NCI-H1417 (cell line): ENCODE data around the gene STING1.
"Not testable (repeated sequence)": the region's sequence is repeated elsewhere in the genome, so short reads cannot be mapped to it uniquely, and the experiment has no call there.

Experiments
- DNase-seq, 3 experiments: peaks; one replicate each; lab custom pipeline; 2025; lab: John Stamatoyannopoulos, UW

Gene STING1

DNA sequence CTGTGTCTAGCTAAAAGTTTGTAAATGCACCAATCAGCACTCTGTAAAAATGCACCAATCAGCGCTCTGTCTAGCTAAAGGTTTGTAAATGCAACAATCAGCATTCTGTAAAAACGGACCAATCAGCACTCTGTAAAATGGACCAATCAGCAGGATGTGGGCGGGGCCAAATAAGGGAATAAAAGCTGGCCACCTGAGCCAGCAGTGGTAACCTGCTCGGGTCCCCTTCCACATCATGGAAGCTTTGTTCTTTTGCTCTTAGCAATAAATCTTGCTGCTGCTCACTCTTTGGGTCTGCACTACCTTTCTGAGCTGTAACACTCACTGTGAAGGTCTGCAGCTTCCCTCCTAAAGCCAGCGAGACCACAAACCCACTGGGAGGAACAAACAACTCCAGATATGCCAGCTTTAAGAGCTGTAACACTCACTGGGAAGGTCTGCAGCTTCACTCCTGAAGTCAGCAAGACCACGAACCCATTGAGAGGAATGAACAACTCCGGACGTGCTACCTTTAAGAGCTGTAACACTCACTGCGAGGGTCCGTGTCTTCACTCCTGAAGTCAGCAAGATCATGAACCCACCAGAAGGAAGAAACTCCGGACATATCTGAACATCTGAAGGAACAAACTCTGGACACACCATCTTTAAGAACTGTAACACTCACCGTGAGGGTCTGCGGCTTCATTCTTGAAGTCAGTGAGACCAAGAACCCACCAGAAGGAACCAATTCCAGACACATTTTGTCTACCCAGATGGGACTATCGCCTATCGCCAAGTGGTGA, 20.7 kb upstream of the STING1 start:
- not testable (repeated sequence) for DNase-seq

DNA sequence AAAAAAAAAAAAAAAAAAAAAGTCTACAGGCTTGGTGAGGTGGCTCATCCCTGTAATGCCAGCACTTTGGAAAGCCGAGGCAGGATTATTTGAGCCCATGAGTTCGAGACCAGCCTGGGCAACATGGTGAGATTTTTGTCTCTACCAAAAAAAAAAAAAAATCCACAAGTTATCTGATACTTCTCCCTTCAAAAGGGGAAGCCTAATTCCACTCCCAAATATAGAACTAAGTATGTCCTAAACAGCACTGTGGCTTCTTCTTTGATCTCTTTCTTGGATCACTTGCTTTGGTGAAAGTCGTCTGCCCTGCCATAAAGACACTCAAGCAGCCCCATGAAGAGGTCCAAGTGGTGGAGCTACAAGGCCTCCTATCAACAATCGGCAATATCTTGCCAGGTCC, 18.8 kb upstream of the STING1 start:
- DNase-seq, result no peak

DNA sequence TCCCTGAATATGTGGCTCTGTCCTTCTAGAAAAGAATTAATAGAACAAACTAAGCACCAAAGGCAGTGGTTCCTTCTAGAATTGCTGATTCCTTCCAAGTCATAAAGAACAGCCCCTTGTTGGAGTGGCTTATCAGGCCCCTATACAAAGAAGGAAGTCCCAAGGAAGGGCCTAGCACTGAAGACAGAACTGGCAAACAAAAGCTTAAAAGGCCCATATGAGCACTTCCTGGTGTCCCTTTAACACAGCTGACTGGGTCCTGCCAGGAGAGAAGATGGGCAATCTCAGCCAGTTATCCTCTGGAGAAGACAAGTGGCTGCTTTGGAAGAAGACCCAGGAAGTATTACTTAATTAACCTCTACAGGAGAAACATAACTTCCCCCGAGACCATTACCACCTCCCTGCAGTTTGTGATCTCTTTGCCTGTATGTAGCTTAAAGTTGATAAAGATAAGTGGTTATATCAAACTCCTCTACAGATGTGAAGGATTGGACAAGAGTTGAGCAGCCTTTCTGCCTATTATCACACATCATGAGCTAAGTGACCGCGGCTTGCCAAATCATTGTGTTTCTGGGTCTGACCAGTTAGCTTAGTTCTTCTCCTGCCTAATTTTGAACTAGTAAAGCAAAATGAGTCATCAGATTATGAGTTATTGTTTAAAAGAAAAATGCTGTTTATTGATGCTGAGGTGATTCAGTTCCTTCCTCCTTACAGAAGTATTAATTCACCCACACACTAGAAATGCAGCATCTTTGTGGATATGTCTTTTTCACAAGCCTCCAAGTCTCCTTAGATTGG, 13.3 kb upstream of the STING1 start:
- no peak for DNase-seq

DNA sequence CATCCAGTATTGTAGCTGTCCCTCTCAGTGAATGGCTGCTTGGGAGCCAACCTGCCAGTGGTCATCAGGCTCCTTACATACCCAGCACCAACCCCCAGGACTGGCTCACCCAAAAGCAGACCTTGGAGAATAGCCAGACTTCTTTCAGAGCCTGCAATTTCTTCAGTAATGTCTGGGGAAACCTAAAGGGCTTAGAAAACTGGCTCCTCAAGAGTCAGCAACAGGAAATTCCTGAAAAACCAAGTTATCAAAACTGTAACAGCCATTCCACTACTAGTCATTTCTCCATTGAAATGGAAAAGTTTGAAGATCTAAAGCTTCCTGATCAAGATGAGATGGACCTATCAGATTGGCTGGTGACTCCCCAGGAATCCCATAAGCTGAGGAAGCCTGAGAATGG, 12.3 kb upstream of the STING1 start:
- no peak for DNase-seq

DNA sequence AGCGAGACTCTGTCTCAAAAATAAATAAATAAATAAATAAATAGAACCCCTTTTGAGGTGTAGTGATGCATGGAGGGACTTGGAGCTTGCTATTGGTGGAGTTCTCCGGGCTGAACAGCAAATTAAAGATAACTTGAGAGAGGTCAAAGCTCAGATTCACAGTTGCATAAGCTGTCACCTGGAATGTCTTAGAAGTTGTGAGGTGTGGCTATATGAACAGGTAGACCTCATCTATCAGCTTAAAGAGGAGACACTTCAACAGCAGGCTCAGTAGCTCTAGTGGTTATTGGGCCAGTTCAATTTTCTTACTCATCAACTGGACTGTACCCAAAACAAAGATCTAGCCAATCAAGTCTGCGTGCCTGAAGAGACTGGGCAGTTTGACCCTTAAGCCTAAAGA, 11.7 kb upstream of the STING1 start:
- DNase-seq, result no peak

DNA sequence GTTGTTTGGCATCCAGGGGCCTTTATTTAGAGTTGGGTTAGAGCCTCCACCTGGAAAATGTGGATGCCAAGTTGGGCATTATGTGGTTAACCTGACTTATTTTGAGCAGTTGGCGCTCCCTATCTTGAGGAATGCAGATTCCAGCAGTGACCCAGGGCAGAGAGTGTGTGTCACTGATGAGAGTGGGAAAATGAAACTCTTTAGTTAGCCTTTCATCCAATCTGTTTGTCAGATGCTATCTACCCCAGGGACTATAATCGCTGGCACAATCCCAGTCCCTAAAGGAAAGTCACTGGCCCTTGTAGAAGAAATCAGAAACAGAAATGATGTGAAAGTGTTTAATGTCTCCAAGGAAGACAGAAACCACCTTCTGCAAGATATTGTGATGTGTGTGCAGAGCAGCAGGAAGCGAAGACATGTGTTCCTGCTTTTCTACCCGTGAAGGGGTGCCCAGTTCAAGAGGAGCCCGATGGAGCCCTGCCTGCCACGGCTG, 10.2 kb upstream of the STING1 start:
- DNase-seq, result no peak

DNA sequence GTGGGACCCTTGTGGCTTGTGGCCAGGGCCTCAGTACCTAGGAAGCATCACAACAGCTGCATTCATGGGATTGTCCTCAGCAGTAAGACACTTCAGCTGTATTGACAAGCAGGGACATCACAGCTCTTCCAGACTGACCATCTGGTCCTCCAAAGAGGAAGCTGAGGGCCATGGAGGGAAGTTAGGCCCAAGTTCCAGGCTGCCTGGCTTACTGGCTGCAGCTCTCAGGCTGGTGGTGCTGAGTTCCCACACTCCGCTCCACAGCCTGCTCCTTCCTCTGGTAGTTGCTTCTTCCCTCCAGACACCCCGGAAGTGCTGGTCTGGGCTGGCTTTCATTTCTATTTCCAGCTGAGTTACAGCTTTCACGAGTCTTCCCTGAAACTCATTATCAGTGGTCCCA, 5.7 kb upstream of the STING1 start:
- DNase-seq, result no peak

DNA sequence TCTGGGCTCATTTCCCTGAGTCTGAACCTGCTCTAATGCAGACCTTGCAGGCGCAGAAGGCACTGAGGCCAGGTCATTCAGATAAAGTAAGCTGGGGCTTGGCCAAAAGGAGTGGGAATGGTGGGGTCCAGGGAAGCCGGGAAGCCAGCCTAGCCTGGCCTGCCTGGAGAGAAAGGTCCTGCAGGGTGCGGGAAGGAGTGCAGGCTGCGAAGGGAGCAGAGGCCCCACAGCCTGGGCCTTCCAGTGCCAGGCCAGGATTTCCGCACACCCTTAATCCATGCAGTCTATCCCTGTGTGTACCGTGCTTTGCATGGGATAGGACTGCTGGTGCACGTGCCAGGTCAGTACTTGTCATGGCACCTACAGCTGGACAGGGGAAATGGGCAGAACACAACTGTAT, 3.6 kb upstream of the STING1 start:
- no peak for DNase-seq

DNA sequence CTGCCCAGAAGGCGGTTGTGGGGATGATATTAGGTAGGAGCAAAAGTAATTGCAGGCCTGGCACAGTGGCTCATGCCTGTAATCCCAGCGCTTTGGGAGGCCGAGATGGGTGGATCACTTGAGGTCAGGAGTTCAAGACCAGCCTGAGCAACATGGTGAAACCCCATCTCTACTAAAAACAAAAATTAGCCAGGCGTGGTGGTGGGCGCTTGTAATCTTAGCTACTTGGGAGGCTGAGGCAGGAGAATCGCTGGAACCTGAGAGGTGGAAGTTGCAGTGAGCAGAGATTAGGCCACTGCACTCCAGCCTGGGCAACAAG, 291 bp upstream of the STING1 start:
- not testable (repeated sequence) for DNase-seq

DNA sequence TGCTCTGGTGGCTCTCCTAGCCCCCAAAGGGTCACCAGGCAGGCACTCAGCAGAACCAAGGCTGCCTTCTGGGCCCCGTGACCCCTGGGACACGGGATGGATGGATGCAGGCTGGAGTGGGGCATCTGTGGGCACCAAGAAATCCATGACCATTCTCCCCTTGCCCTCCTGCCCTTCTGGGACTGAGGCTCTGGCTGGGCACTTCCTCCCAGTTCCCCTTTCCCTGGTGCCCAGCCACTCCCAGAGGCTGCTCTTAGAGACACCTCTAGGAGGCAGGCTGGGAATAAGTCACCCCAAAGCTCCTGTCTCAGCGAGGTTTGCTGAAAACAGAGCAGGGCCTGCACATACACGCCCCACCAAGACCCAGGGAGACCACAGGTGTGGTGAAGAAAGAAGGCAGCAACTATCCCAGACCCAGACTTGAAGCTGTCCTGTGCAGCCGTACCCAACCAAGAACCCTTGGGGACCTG, 943 bp downstream of the STING1 start:
- DNase-seq, result no peak

DNA sequence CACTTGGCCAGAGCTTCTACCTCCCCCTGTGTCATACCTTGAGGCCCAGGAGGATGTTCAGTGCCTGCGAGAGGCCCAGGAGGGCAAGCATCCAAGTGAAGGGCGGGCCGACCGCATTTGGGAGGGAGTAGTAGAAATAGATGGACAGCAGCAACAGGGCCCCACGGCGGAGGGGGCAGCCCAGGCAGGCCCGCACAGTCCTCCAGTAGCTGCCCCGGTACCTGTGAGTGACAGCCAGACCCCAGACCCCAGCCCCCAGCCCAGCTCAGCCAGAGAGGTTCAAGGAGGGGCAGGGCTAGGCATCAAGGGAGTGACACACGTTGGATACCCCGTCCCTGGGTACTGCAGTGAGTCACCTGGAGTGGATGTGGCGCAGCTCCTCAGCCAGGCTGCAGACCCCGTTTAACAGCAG, 1.4 kb downstream of the STING1 start:
- DNase-seq, result no peak

DNA sequence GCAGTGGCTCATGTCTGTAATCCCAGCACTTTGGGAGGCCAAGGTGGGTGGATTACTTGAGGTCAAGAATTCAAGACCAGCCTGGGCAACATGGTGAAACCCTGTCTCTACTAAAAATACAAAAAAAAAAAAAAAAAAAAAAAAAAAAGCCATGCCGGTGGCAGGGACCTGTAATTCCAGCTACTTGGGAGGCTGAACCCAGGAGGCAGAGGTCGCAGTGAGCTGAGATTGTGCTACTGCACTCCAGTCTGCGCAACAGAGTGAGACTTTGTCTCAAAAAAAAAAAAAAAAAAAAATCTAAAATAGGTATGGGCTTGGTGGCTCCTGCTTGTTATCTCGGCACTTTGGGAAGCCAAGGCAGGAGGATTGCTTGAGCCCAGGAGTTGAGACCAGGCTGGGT, 2.8 kb downstream of the STING1 start:
- DNase-seq, result not testable (repeated sequence)

DNA sequence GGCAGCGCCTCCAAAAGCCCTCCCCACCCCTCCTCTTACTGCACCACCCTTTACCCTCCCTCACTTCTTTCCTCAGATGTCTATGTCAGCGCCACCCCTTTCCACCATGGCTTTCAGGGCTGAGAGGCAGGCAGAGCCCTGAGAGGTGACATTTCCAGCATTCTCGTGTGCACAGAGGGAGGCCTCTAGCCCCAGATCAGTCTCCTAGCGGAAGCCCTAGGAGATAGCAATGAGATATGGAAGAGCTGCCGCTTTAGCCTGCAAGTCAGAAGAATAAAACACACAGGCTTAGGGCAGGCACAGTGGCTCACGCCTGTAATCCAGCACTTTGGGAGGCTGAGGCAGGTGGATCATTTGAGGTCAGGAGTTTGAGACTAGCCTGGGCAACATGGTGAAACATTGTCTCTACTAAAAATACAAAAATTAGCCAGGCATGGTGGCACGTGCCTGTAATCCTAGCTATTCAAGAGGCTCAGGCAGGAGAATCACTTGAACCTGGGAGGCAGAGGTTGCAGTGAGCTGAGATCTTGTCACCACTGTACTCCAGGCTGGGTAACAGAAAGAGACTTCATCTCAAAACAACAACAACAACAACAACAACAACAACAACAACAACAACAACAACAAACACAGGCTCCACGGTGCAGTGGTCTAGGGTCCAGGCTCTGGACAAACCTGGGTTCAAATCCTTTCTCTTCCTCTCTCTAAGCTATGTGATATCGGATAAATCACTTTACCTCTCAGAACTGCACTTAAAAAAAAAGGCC, 3.7 kb downstream of the STING1 start:
- peak in 1 of 3 experiments; percentile 5 for DNase-seq

DNA sequence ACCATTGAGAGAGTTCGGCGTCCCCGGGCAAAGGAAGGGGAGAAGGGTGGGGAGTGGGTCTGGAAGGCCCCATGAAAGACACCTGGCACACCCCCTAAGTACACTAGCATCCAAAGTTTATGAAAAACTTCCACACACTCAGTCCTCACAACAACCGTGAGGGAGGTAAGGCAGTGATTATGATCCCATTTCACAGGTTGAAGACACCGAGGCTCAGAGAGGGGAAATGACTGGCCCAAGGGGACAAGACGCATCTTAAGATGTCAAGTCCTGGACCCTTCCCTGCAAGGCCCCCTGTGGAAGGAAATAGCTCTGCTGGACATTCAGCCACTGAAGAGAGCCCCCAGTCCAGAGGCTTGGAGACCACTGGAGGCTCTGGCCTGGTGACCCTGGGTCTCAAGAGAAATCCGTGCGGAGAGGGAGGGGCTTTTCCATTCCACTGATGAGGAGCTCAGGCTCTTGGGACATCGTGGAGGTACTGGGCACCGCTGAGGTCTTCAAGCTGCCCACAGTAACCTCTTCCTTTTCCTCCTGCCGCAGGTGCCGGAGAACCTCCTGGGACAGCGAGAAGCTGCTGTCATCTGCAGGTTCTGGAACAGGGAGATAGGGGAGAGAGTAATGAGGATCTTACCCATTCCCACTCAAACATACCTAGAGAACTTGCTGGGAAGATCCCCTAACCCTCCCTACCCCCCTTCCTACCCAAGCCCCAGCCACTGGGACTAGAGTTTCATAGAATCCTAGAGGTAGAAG, 6.5 kb downstream of the STING1 start:
- no peak for DNase-seq

DNA sequence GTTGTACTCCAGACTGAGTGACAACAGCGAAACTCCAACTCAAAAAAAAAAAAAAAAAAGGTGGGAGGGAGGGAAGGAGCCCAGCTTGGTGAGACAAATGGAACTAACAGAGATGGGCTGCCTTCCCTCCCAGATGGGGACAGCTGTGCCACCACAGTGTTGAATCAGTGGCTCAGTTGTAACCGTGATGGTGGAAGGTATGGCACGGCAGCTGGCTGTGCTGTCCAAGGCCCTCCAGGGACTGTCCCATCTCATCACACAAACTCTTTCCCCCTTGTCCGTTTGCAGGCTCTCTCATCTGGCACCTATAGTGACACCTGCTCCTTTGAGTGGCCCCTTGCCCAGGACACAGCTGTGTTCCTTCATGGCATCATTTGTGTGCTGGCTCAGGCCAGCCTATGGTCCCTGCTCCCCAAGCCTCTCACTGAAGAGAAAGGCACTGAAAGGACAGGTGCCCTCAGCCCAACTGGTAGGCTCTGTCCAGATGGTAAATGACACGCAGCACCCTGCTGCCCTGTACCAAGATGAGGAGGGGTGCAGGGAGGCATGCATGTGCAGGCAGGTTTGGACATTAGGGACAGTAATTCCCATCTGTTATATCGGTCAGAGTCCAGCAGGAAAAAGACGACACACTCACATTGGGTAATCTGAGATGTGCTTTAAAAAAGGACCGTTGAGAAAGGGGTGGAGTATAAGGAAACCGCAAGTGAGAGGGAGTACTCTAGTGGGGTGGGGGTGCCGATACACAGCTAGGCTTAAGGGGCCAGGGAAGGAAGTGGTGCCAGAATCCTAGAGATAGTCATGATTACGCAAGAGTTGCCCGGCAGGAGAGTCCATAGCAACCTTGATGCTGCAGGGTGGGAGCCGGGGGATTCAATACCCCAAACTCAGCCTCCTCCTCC, 7.4 kb downstream of the STING1 start:
- peak in 1 of 3 experiments; percentile 76 for DNase-seq

DNA sequence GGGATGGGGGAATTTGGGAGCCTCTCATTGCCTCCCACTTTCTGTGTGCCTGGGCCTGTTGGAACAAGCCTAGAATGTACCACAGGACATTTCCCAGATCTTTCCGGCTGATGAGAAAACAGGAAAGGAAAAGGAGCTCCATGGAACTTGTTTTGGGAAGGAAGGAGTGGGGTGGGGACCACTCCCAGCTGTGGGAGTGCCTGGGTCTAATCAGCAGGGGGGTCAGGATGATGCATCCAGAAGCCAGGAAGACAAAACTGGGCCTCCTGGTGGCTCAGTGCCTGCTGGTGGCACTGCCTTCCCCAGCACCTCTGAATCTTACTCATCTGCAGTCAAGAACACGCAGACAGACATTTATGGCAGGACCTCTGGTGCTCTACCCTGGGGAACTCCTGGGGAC, 9.0 kb downstream of the STING1 start:
- DNase-seq, result no peak

DNA sequence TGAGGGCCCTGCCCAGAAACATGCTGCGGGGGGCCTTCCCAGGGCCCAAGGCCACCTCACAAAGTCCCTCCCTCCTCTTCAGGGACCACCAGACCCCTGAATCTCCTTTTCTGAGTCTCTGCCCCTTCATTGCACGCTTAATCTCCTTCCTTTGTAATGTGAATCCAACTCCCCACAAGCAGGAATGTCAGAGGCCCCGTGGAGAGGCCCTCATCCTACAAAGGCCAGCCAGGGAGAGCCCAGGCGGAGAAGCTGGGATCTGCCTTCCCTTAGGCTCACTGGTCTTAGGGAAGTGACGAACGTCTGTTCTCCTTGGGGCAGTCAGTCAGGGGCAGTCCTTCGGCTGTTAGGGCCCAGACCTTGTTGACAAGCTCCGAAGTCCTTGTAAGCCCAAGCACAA, 9.5 kb downstream of the STING1 start:
- no peak for DNase-seq

DNA sequence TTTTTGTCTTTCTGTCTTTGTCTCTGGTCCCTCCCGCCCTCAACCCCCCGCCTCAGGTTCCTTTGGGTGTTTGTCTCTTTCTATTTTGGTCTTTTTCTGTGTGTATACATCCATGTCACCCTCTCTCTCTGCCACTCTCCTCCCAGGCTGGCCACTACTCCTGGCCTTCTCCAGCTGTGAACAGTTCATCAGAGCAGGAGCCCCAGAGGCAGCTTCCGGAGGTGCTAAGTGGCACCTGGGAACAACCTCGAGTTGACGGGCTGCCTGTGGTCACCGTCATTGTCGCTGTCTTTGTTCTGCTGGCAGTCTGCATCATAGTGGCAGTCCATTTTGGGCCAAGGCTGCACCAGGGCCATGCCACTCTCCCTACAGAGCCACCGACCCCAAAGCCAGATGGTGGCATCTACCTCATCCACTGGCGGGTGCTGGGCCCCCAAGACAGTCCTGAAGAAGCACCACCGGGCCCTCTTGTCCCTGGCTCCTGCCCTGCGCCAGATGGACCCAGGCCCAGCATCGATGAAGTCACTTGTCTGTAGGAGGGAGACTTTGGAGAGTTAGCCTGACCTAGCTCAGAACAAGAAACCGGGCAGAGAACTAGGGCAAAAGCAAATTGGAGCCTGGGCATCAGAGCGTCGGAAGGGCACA, 10.1 kb downstream of the STING1 start:
- DNase-seq, result no peak

DNA sequence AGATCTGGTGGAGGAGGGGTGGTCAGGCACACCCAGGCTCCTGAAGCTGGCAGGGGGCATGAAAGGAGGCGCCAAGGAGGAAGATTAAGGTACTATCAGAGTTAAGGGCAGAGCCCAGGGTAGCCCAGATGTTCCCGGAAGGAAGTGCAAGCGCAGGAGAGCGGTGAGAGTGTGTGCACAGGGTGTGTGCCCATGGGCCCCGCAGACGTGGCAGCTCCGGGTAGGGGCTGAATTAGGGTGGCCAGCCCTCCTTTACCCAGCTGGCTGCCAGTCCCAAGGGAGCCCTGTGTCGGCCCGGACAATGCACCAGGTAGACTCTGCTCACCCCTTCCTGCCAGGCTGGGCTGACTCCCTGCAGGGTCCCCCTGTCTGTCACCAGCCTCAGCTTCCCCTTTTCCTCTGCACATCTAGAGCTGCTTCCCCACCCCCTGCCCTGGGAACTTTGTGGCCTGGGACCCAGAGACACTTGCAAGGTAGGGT, 11.7 kb downstream of the STING1 start, which contains the start of gene SMIM33:
Gene SMIM33 (plus strand): TSS at position 184 of the 480 bp plus-strand sequence. CDS start 118 bp downstream, at position 302.
- no peak for DNase-seq

DNA sequence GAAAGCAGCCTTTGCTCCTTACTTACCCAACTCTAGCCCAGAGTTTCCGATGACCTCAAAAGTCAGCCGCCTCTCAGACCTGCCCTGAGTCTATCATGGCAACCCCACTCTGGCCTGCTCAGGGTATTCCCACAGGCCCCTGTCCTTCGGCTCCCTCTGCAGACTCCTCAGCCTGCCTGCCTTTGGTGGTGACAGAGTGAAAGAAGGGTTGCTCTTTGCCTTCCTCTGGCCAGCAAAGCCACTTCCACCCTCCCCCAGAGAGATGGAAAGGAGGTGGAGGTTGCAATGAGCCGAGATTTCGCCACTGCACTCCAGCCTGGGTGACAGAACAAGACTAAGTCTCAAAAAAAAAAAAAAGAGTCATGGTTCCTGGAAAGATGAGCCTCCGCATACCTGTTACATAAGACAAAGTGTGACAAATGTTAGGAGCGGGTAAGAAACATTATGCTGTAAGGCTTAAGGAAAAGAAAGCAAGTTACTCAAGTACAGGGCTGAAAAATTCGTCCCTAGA, 14.1 kb downstream of the STING1 start:
- no peak for DNase-seq
